GM18519 (cell line): Measurements from ENCODE around the gene SLC8A3.

Experiments used
- ATAC-seq: cut with Tn5 transposase; IDR thresholded peaks from one replicate; pipeline ENCODE4 v1.9.1; 2021; ENCODE audit warnings: mild to moderate bottlenecking, moderate library complexity; ENCODE audit not compliant: unreplicated experiment, low FRiP score

Gene SLC8A3

DNA sequence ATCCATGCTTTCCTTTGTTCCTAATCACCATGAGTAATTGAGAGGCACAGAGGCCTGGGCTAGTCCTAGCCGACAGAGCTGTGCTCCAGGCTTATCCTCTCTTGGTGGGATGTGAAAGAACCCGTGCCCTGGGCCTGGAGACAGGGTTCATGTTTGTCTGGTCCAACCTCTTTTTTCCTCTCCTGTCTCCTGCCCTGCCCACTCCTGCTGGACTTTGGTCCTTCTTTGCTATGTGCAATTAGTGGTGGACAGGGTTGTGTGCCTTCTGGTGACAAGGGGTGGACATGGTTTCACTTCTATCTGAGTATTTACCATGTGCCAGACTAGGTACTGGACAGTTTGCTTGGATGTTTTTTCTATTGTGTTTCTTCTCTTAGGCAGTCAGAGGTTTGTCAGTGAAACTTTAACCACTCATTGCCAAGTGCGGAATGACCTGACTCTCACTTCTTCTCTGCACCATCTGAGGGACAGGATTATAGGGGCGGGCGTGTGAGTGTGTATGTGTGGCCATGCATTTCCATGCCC lies 183.4 kb downstream of the SLC8A3 start:
- no peak for ATAC-seq

DNA sequence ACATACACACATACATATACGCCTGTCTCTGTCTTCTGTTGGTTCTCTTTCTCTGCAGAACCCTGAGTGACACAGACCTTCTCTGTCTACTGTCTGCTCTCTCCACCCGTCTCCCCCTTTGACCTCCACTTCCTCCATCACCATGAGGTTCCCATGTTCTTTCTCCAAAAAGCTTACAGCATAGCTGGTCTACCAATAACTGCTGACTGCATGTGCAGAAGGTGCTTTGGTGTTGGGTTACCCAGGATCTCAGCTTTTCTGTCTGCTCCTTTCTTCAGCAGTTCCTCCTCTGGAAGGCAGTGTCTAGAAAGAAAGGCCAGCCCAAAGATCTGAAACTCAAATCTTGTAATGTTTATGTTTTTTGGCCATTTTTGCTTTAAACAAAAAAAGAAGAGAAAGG lies 184.0 kb downstream of the SLC8A3 start:
- ATAC-seq: no peak

- ATAC-seq: no peak
Measured at GRCh38 chr14:70002589-70003346, 186.0 kb downstream of the SLC8A3 start.

DNA sequence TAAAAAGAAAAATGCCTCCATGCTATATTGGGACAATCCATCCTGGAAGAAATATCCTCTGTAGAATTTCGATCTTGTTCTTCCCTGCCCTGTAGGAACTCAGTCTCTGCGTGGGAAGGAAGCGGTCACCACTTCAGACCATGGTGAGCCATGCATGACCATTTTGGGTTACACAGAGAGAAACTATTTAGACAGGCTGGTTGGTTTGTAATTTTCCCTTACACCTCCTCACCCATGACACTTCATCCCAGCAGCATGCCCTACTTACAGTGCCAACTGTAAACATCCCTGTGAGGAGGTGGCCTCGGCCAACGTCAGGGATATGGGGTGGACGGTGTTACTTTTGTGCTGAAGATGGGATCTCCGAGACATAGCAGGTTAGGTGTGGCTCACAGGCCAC lies 188.2 kb downstream of the SLC8A3 start:
- ATAC-seq: no peak

DNA sequence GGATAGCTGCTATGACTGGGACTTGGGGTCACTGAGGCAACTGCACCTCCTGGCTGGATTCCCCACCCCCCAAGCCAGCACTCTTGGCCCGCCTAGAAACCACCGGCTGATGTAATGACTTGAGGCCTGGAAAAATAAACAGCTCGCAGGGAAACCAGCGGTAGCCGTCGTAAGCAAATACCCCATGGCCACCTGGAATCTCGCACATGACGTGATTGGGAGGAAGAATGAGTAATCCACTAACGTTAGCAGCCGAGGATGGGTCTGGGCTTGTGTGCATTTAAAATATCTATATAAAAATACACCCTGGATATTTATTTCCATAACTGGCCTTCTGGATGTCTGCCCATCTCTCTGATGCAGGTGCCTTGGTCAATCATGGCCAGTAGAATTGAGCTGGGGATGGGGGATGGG lies 189.5 kb downstream of the SLC8A3 start:
- ATAC-seq: no peak

DNA sequence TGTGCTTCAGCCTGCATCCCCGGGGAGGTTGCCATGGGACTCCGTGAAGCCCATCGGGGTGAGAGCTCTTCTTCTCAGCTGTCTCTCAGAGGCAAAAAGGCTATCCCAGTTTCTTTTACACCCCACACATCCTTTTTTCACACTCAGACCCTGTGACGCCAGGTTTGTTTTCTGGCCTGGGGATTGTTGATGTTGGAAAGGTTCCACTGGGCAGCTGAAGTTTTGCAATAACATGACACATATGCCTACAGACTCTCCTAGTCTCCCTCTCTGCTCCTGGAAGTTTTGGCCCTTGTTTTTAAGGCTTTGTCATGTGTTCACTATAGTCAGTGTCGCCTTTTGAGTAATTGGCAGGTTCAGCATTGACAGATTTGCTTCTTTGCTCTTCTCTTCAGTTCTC lies 190.9 kb downstream of the SLC8A3 start:
- ATAC-seq: no peak

GRCh38 chr14:69996216-69996615 lies 192.5 kb downstream of the SLC8A3 start:
- ATAC-seq: no peak
